GM19438 (cell line): ENCODE measurements around the gene SOCS4.
"Not testable (repeated sequence)": the region's sequence is repeated elsewhere in the genome, so short reads cannot be mapped to it uniquely, and the experiment has no call there.

Experiments
- ATAC-seq: cut with Tn5 transposase; IDR thresholded peaks from one replicate; pipeline ENCODE4 v1.9.1; 2021; ENCODE audit warnings: low read depth; ENCODE audit not compliant: unreplicated experiment

Gene SOCS4

DNA sequence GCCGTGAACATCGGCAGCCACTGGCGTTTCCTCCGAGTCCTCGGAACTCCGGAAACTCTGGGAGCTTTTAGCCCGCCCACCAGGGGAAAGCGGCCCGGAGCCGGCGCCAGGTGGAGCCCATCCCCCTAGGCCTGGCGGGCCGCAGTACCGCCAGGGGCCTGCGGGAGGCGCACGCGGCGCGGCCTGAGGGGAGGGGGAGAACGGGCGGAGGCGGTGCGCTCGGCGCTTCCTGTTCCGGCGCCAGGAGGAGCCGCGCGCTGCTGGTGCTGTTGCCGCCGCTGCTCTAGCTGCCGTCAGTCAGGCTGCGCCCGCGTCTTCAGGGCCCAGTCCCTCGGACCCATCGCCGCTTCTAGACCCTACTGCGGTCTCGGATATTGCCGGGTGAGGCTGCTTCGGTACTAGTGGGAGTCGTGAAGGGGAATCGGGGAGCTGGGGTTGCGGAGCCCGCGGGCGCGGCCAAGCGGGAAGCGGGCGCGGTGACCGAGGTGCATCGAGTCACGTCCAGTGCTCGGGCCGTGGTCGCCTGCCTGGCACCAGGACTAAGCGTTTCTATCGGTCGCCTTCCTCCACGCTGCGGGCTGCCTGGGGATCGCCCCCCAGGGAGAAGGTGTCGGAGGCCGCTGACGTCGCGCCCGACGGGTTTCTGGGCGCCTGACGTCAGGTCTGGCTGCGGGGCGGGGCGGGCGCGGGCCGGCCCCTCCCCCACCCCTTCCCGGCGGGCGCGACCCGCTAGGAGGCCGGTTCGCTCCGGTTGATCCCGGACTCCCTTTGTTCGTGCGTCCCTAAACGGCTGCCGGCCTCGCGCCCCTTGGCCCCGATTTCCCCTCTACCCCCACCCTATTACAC is 24.6 kb downstream of the SOCS4 start, which contains the start of gene MAPK1IP1L:
TSS of gene MAPK1IP1L (plus strand) at position 225 of the 846 bp plus-strand sequence. CDS start 10,037 bp downstream, outside the sequence.
- peak; percentile 88 for ATAC-seq

DNA sequence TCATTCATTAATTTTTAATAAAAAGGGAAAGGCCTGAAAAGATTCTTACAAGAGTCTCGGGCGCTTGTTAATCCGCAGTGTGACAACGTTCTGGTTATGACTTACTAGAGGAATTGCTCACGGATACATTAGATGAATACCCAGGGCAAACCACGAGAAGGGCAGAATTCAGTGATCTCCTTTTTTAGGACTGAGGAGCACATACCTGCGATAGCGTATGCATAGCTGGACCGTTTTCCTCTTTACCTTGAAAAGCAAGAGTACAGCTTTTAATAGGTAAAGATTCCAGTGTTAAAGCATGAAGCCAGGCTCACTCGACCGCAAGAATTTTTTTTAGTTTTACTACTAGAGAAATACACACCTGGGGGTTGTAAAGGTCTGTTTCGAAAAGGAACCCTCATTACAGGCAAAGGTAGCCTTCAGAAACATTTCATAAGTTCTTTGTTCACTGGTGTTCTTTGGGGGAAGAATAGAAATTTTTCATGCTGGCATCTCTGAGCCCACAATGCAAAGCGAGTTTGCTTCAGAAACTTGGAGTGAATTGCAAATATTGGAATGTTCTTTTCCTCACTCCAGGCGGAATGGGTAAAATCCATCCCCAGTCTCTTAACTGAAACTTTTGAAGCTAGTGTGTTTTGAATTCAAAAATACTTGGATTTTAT is 25.4 kb downstream of the SOCS4 start:
- peak; percentile 8 for ATAC-seq

DNA sequence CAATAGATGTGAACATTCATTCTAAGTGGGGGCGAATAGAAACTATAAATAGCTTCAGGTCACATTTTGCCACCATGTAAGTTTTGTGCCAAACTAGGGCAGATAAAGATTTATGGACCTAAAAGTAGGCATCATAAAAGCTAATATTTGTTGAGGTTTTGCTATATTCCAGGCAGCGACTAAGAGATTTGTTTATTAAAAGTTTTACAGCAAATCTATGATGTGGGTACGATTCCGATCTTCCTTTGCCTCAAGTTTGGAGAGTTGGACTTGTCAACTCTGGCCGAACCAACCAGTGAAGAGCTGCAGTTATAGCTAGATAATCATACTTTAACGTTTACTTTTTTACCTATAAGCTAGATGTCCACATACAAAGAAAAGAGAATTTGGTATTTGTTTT is 26.0 kb downstream of the SOCS4 start:
- ATAC-seq: no peak

DNA sequence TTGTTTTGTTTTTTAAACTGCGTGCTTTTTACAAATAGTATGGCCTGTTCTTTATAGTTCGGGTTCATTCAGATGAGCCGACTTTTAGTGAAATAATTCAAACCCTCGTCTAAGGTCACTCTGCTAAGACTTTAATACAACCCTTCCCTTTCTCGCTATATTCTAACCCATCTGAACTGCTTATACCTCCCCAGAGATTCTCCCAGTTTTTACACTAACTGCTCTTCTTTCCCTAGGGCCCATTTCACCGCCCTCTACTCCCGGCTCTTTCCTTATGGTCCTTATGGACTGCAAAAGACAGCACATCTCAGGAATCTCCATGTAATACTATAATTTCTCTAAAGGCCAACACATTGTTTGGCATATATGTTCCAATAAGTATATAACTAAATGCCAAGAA is 26.5 kb downstream of the SOCS4 start:
- ATAC-seq: no peak

DNA sequence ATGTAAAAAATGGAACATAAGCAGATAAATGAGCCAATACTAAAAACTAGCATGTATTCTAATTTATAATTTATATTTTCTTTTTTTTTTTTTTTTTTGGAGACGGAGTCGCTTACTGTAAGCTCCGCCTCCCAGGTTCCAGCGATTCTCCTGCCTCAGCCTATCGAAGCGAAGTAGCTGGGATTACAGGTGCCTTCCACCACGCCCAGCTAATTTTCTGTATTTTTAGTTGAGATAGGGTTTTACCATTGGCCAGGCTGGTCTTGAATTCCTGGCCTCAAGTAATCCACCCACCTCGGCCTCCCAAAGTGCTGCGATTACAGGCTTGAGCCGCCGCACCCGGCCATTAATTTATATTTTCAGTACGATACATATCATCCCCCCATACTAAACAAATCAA is 27.1 kb downstream of the SOCS4 start:
- ATAC-seq: no peak

DNA sequence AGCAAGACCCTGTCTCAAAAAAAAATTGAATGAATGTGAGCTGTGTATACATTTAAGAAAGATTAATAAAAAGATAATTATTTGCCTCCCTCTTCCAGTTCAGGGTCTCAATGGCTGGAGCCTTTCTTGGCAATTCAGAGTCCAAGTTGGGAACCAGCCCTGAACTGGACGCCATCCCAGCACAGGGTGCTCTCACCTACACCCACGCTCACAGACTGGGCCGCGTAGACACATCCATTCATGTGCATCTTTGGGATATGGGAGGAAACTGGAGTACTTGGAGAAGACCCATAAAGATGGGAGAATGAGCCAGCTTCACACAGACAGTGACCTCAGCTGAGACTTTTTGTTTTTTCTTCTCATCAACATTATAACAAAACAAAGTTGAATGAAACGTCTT is 30.9 kb downstream of the SOCS4 start:
- ATAC-seq: no peak

DNA sequence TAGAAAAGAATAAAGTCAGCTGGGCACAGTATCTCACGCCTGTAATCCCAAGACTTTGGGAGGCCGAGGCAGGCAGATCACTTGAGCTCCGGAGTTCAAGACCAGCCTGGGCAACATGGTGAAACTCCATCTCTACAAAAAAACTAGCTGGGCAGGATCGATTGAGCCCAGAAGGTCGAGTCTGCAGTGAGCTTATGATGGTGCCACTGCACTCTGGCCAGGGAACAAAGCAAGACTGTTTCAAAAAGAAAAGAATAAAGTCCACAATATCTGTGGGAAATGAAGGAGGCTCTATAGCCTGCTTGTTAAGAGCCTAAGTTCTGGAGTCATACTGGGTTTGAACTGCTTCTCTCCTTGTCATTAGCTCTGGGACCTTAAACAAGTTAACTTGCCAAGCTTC is 32.3 kb downstream of the SOCS4 start:
- ATAC-seq: no peak

DNA sequence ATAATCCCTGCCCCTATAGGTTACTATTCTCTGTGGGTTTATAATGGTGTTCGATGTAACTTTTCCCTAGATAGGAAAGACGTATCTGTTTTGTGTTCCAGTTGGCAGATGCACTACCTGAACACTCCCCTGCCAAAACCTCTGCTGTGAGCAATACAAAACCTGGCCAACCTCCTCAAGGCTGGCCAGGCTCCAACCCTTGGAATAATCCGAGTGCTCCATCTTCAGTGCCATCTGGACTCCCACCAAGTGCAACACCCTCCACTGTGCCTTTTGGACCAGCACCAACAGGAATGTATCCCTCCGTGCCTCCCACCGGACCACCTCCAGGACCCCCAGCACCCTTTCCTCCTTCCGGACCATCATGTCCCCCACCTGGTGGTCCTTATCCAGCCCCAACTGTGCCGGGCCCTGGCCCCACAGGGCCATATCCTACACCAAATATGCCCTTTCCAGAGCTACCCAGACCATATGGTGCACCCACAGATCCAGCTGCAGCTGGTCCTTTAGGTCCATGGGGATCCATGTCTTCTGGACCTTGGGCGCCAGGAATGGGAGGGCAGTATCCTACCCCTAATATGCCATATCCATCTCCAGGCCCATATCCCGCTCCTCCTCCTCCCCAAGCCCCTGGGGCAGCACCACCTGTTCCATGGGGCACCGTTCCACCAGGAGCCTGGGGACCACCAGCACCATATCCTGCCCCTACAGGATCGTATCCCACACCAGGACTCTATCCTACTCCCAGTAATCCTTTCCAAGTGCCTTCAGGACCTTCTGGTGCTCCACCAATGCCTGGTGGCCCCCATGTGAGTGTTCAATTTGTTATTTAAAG is 35.7 kb downstream of the SOCS4 start:
- no peak for ATAC-seq

DNA sequence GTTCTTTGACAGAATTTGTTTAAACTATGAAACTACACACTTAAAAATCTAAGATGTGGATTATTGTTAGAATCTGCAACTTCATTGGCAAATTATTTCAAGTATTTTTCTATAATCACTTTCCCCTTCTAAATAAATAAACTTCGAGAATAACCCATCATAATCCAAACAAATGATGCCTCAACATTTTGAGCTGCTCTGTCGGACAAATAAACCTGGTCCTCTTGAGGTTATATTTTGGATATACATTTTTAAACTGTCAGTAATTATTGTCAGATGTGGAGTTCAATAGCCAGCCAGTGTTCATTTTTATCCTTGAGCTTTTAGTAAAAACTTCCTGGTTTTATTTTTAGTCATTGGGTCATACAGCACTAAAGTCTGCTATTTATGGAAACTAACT is 37.9 kb downstream of the SOCS4 start:
- ATAC-seq: not testable (repeated sequence)

DNA sequence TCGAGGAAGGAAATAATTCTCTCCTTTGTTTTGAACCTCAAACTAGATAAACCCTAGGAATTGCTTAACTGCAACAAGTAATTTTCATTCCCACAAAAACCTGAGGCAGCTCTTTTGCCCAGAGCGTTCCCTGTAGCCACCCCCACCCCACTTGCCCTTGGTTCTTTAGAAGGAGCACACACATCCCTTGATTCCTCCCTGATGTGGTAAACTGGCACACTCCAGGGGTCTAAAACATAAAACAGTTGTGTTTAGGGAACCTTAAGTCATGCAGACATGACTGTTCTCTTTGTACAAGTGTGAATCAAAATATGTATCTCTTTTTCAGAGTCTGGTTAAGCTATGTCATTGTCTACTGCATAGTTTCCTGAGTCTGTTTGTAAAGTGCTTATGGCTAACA is 38.4 kb downstream of the SOCS4 start:
- ATAC-seq: no peak

DNA sequence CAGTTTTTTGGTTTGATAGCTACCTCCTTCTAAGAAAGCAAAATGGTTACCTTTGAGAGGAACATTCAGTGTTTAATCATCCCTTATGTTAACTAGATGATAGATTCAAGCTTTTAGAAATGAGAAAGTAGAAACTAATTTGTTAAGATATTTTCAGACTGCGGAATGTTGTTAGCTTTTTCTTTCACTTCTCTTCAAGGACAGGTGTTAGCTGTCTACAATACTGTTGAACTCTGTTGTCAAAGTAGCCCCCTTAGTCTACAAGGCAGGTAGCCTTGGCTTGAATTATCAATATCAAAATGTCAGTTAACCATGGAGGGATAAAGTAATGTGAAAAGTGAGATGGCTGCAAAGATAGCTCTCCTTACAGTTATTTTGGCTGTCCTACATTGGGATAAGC is 39.2 kb downstream of the SOCS4 start:
- no peak for ATAC-seq

DNA sequence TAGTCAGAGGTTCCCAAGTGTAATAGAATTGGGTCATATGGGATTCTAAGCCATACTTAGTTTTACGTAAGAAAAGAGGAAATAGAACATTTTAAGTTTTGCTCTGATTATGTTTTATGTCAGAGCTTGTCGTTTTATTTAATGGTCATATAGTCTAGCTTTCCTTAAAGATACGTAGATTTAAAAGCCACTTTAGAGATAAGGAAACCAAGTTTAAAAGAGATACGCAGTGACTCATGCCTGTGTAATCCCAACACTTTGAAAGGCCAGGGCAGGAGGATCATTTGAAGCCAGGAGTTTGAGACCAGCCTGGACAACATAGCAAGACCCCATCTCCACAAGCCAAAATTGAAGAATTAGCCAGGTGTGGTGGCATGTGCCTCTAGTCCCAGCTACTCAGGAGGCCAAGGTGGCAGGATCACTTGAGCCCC is 44.0 kb downstream of the SOCS4 start:
- no peak for ATAC-seq

DNA sequence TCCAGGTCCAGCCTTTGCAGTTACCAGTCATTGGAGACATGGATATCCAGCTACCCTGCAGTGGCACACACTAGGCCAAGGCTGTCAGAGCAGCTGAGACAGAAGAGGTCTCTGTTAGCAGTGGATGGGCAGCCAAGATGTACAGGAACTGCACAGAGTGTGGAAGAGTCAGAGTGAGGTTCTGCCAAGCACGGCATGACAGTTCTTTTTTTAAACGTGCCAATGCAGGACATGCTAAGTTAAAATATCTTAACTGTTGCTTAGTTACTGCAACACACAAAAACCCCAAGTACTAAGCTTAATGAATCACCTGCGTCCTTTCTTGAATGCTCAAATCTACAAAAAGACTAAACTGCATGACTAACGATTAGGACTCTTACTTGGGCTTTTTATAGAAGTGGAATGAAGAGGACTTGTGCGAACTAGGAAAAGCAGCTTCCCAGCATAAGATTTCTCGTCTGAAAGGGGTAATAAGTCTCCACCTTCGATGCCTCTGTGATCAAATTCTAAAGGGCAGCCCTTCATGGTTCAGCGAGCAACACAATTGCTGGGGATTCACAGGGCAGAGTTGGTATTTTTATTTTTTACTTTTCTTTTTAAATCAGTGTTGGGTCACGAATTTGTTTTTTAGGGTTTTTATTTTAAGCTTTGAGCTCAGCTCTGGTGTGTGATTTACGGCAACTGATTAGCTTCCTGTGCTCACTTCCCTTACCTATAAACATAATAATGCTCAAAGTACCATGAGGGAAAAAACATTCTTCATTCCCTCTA is 45.0 kb downstream of the SOCS4 start:
- ATAC-seq: peak; percentile 39

DNA sequence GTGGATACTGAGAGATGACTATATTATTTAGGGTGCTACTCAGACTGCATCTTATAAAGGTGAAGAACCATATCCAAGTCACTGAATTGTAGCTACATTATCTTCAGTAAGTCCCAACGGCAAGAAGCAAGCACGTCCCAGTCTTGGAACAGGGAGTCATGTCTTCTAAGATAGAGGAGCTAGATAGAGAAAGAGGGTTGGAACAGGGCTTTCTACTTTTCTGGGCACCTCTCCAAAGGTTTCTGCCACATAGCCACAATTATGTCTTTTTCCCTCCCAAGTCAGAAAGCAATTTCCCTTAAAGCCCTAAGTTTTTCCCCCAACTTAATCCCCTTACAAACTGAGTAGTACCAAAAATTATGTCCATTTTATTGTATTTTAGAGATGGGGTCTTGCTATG is 46.8 kb downstream of the SOCS4 start:
- no peak for ATAC-seq

DNA sequence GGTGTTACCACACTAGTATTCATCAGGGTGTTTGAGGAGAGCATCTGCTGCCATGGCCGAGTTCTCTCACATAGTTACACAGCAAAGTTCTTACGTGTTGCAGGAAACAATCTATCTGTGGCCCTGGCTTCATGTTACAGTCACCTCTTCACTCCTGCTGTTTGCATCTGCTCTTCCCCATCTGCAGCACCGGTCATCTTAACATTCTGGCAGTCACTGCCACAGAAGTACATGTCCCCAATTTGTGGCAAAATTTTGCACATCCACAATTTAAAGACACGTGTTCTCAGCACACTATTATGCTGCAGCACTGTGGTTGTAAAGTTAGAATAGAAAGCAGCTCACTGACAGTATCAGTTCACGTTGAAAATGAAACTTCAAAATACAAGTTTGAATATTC is 47.6 kb downstream of the SOCS4 start:
- peak; percentile 37 for ATAC-seq

DNA sequence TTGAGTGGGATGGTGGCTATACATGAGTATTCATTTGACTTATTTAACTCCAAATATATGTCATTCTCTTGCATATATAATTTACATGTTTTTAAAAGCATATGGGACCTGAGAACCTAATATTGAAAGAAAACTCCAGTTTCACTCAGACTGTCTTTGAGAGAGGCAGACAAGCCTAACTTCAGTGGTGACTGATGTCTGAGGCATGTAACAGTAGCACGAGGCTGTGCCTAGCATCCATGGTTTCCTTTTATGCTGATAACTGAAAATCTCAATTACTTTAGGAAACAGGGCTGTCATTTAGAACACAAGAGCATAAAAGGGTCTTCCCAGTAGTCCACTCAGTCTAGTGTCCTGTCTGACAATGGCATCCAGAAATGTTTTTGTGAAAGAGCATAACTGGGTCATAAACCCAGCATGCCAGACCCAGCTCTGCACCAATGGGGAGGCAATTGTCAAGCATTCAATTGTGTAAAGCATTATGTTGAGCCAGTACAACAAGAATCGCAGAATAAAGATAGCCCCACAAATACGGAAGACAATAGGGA is 48.7 kb downstream of the SOCS4 start:
- no peak for ATAC-seq

DNA sequence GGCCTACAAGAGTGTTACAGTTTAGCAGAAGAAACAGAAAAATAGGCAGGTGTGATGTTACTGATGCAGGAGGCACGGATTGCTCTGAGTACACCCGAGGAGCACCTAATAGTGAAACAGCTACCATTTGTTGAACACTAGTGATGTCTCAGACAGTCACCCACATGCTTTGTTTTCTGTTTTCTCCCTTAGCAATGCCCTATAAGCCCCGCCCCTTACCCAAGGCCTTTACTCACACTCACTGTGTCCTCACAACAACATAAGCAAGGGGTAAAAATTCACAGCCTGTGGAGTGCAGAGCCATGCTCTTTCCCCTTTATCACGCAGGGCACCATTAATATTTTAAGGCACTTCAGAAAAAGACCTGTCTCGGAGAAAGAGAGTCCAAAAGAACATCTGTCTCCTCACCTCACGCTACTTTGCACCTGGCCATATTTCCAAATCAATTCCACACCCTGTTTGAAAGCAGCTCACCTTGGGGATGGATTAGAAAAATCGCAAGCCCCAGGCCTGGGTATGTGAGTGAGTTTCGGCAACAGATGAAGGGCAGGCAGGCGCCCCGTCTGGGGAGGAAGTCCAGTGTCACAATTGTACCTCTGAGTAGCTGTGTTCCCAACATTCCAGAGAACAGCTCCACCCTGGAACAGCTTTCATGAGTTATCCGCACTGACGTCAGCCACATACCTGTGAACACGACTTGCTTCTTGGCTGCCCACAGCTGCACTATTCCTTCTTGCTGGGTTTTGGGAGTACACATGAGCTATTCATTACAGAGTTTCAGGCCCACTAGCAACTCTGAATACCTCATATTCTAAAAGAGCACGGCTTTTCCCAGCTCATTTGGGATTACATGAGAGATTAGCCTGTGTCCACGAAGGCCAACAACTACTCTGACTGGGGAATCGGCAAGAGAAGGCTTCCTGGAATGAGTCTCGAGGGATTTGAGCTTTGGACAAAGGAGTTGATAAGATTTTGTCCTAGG is 50.4 kb downstream of the SOCS4 start:
- no peak for ATAC-seq

DNA sequence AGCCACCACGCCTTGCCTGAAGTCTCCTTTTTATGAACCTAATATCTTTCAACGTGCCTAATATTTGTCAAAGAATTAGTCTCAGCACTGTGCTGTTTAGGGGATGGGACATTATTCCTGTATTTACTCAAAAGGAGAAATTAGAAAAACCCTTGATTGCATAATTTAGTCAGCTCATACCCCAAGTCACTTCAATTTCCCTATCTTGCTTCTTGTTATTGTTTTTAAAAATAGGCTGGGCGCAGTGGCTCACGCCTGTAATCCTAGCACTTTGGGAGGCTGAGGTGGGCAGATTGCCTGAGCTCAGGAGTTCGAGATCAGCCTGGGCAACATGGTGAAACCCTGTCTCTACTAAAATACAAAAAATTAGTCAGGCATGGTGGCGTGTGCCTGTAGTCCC is 52.9 kb downstream of the SOCS4 start:
- not testable (repeated sequence) for ATAC-seq
